Right lobe of liver (tissue), 4 donors: ENCODE results near the gene CASQ2.

ENCODE experiments used
- CTCF ChIP-seq, 4 donors: fragments of 200-600 bp in 3 of 4; fragments of 450-650 bp in 1 of 4; IDR thresholded peaks; one replicate each; pipeline versions ENCODE4 v1.5.1 to v1.8.0; 2016 to 2022; ENCODE audit warnings: antibody characterized with exemption in 4 of 4, mild to moderate bottlenecking in 2 of 4
- POLR2A ChIP-seq: fragments of 450-650 bp; IDR thresholded peaks from one replicate; pipeline ENCODE4 v1.6.1; 2017; ENCODE audit warnings: antibody characterized with exemption, mild to moderate bottlenecking
- donor health status: DM: no; HTN: no; CAD: no.
- donor health status: DM: no; HTN: no; CAD: no.
- donor health status: DM: no; HTN: yes; CAD: no.

- TF ChIP-seq POLR2A (no peak), CTCF (IDR thresholded peaks at IDR 0.05) (no peak)
These were observed 27.5 kb upstream of the CASQ2 start for GRCh38 chr1:115796036-115796435.
